HPDE6-E6E7 (cell line): ENCODE measurements around the gene BLOC1S3.

Source experiments
- DNase-seq: peaks from one replicate; pipeline ENCODE4 v3.0.0; 2011; ENCODE audit warnings: missing footprints; ENCODE audit errors: extremely low spot score

The BLOC1S3 gene

GRCh38 chr19:45146251-45146650 is 32.3 kb upstream of the BLOC1S3 start:
- no peak for DNase-seq

GRCh38 chr19:45146741-45147205 is 31.8 kb upstream of the BLOC1S3 start:
- DNase-seq, result no peak

- no peak for DNase-seq
These were observed 30.5 kb upstream of the BLOC1S3 start for GRCh38 chr19:45147835-45148676.

GRCh38 chr19:45149129-45149528 is 29.5 kb upstream of the BLOC1S3 start:
- no peak for DNase-seq

GRCh38 chr19:45150180-45150579 is 28.4 kb upstream of the BLOC1S3 start:
- DNase-seq, result no peak

- DNase-seq, result no peak
These were observed 27.8 kb upstream of the BLOC1S3 start for GRCh38 chr19:45150751-45151281.

GRCh38 chr19:45151320-45151719 is 27.3 kb upstream of the BLOC1S3 start:
- peak; percentile 49 for DNase-seq

- no peak for DNase-seq
These were observed 26.6 kb upstream of the BLOC1S3 start for GRCh38 chr19:45151821-45152503.

- no peak for DNase-seq
These were observed 25.9 kb upstream of the BLOC1S3 start for GRCh38 chr19:45152504-45153338.

GRCh38 chr19:45153339-45154063 is 25.1 kb upstream of the BLOC1S3 start:
- no peak for DNase-seq

GRCh38 chr19:45154064-45154827 is 24.3 kb upstream of the BLOC1S3 start:
- DNase-seq, result no peak

- DNase-seq, result no peak
These were observed 22.5 kb upstream of the BLOC1S3 start for GRCh38 chr19:45156011-45156630.

- DNase-seq, result no peak
These were observed 21.8 kb upstream of the BLOC1S3 start for GRCh38 chr19:45156751-45157150.

GRCh38 chr19:45158503-45159209 is 19.9 kb upstream of the BLOC1S3 start:
- no peak for DNase-seq

GRCh38 chr19:45159210-45159970 is 19.2 kb upstream of the BLOC1S3 start:
- DNase-seq, result no peak

- DNase-seq, result no peak
These were observed 18.6 kb upstream of the BLOC1S3 start for GRCh38 chr19:45159971-45160324.

- no peak for DNase-seq
These were observed 17.5 kb upstream of the BLOC1S3 start, which contains the start of gene NKPD1 for GRCh38 chr19:45160870-45161737. TSS of gene NKPD1 (minus strand) at chr19:45160982. CDS start at chr19:45160150, 832 bp downstream.
